HG03521 (cell line): ENCODE data around the gene MICOS13.

ENCODE experiments used
- ATAC-seq: cut with Tn5 transposase; IDR thresholded peaks from one replicate; pipeline ENCODE4 v1.9.1; 2021; ENCODE audit warnings: mild to moderate bottlenecking, moderate library complexity; ENCODE audit not compliant: unreplicated experiment

The MICOS13 gene

GRCh38 chr19:5669212-5669611 lies 11.1 kb downstream of the MICOS13 start:
- no peak for ATAC-seq

- no peak for ATAC-seq
These were observed 12.5 kb downstream of the MICOS13 start for GRCh38 chr19:5667751-5668271.

GRCh38 chr19:5666921-5667610 lies 13.2 kb downstream of the MICOS13 start:
- no peak for ATAC-seq

- no peak for ATAC-seq
These were observed 14.4 kb downstream of the MICOS13 start for GRCh38 chr19:5665781-5666513.

- ATAC-seq: no peak
These were observed 15.8 kb downstream of the MICOS13 start for GRCh38 chr19:5664515-5664914.

GRCh38 chr19:5663904-5664303 lies 16.4 kb downstream of the MICOS13 start:
- ATAC-seq: no peak

DNA sequence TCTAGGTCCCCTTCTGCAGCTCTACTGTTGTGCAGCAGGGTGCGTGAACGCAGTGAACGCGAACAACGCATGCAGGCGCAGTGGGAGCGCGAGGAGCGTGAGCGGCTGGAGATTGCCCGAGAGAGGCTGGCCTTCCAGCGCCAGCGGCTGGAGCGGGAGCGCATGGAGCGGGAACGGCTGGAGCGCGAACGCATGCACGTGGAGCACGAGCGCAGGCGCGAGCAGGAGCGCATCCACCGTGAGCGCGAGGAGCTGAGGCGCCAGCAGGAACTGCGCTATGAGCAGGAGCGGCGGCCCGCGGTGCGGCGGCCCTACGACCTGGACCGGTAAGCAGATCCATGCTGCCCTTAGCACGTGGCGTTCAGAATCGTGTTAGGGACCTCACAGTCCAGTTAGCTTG lies 18.8 kb downstream of the MICOS13 start:
- ATAC-seq: no peak

DNA sequence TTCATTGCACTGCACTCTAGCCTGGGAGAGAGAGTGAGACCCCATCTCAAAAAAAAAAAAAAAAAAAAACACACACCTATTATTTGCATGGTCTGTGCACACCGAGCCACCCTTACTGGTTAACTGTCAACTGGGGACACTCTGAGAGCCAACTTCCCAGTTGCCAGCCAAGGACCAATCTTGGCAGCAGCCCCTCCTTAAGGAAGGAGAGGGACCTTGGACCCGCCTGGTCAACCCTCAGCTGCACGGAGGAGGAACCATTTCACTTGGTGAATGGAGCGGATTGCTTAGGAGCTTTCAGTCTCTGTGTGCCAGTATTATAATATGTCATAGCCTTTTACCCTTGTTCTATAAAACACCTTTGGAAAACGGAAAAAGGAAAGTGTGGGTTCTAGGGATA lies 24.9 kb downstream of the MICOS13 start:
- ATAC-seq: no peak

GRCh38 chr19:5654931-5655330 lies 25.4 kb downstream of the MICOS13 start:
- no peak for ATAC-seq

DNA sequence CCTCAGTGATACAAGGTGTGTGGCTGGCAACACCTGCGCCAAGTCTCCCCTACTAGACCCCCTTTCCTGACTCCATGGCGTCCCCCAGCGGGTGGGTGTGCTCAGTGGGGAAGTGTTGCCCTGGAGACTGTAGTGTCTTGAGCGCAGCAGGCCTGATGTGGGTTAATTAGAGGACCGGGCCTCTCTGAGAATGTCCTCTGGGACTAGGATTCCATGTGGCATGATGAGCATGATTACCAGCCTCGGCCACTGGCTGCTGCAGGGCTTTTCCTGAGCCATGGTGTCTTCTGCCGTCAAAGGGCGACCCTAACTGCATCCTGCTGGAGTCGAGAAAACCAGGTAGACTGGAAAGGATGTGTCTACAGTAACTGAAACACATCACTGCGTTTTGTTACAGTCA lies 28.1 kb downstream of the MICOS13 start:
- ATAC-seq: no peak

- no peak for ATAC-seq
These were observed 29.0 kb downstream of the MICOS13 start for GRCh38 chr19:5651361-5651760.

- ATAC-seq: no peak
These were observed 31.9 kb downstream of the MICOS13 start for GRCh38 chr19:5648464-5648863.

DNA sequence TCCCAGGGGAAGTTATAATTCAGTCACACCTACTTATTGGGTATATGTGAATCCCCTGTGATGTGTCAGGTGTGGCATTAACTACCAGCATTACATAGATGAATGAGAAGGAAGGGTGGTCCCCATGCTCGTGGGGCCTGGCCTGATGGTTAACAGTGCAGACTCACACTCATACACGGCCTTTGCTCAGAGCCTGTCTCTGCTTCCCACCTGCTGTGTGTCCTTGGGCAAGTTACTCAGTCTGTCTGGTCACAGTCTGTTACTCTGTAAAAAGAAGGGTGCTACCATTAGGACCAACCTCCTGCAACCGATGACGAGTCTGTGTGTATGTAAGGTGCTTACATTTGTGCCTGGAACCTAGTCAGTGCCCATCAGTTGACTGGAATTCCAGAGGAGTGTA lies 33.6 kb downstream of the MICOS13 start:
- no peak for ATAC-seq

- ATAC-seq: no peak
These were observed 34.9 kb downstream of the MICOS13 start for GRCh38 chr19:5645409-5645808.

GRCh38 chr19:5644037-5644436 lies 36.3 kb downstream of the MICOS13 start:
- ATAC-seq: no peak

DNA sequence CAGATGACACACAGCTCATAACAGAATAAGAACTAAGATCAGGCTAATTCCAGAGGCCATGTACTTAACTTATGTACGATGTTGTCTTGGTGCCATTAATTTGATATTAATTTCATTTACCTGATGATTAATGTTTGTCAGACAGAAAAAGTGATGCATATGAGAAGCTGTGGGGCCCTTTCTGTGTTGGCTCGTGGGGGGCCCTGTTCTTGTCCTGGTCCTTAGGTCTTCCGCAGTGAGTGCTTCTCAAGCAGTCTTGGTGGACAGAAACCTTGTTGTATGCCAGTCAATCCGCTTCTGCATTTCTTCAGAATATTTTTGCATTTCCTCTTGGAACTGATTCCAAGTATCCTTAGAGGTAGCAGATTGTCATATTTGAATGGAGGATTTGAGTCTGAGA lies 37.3 kb downstream of the MICOS13 start:
- ATAC-seq: no peak

- ATAC-seq: no peak
These were observed 38.1 kb downstream of the MICOS13 start for GRCh38 chr19:5642204-5642603.

GRCh38 chr19:5641171-5641570 lies 39.1 kb downstream of the MICOS13 start:
- no peak for ATAC-seq

GRCh38 chr19:5637971-5638370 lies 42.3 kb downstream of the MICOS13 start:
- ATAC-seq: no peak

GRCh38 chr19:5635427-5635826 lies 44.9 kb downstream of the MICOS13 start:
- ATAC-seq: no peak

GRCh38 chr19:5632657-5633056 lies 47.7 kb downstream of the MICOS13 start:
- no peak for ATAC-seq

DNA sequence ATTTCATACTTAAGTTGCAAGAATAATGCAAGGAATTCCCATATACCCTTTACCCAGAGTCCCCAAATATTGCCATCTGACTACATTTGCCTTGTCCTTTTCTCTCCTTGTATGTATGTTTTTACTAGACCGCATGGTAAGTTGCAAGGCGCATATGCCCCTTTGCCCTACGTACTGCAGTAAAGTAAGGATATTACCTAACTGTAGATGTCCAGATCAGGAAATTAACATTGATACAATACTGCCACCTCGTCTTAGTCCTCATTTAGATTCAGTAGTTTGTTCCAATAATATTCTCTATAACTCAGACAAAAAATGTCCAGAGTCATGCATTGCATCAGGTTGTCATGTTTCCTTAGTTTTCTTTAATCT lies 48.1 kb downstream of the MICOS13 start:
- no peak for ATAC-seq
